ENCODE results near the gene ALDH1L2.

DNA sequence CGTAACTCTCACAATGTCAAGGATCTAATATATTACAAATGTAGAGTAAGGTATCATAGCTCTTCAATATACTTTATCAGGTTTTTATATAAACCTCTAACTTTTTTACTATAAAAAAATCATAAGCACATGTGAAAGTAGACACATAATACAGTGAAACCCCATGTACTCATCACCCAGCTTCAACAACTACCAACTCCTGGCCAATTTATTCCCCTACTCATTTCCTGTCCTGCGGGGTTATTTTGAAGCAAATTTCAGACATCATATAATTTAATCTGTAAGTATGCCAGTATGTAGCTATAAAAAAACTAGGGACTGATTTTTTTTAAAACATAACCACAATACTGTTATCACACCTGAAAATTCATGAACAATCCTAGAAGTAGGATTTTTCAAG, 50.4 kb downstream of the ALDH1L2 start:
- no peak for TF ChIP-seq CTCF (IDR thresholded peaks at IDR 0.05; ENCODE audit: low read depth, low read length)
- no peak for TF ChIP-seq EZH2phosphoT487 (IDR thresholded peaks at IDR 0.05; ENCODE audit: low read depth)

Measured in OCI-LY3 (cell line).